DOHH2 (cell line): ENCODE data around the gene HSCB.

Experiments used
- EZH2phosphoT487 ChIP-seq: fragments of 200-600 bp; sonication (generic); IDR thresholded peaks from 2 replicates; pipeline ENCODE4 v1.6.1; 2017; ENCODE audit warnings: borderline replicate concordance, mild to moderate bottlenecking, antibody characterized with exemption, low read length, moderate library complexity, mixed read lengths
- TF ChIP-seq, protein P1 (sequence below): fragments of 200-600 bp; sonication (generic); IDR thresholded peaks from one replicate; pipeline ENCODE4 v1.5.1; 2014; ENCODE audit warnings: antibody characterized with exemption, mild to moderate bottlenecking, low read depth, low read length; ENCODE audit not compliant: poor library complexity, severe bottlenecking

GRCh38 chr22:28702891-28703290 lies 38.9 kb upstream of the HSCB start:
- TF ChIP-seq, protein P1, sequence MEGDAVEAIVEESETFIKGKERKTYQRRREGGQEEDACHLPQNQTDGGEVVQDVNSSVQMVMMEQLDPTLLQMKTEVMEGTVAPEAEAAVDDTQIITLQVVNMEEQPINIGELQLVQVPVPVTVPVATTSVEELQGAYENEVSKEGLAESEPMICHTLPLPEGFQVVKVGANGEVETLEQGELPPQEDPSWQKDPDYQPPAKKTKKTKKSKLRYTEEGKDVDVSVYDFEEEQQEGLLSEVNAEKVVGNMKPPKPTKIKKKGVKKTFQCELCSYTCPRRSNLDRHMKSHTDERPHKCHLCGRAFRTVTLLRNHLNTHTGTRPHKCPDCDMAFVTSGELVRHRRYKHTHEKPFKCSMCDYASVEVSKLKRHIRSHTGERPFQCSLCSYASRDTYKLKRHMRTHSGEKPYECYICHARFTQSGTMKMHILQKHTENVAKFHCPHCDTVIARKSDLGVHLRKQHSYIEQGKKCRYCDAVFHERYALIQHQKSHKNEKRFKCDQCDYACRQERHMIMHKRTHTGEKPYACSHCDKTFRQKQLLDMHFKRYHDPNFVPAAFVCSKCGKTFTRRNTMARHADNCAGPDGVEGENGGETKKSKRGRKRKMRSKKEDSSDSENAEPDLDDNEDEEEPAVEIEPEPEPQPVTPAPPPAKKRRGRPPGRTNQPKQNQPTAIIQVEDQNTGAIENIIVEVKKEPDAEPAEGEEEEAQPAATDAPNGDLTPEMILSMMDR: no peak
- TF ChIP-seq EZH2phosphoT487: no peak
